SJSA1 (cell line): ENCODE results near the gene NCF2. TPM values are rescaled to one million over a fixed set of nuclear protein-coding genes. Genes with fewer than 3 reads are reported as not detected.

Experiments
- DNase-seq, 2 experiments: peaks; one replicate each; pipeline ENCODE4 v3.0.0-alpha.2; 2015 to 2020; ENCODE audit warnings: low spot score in 2 of 2, low read depth in 1 of 2
- H3K27ac ChIP-seq: fragments of 250-450 bp; sonication (Bioruptor Pico); 2 replicates; pipeline ENCODE4 v1.5.1; 2020; ENCODE audit warnings: mild to moderate bottlenecking, moderate library complexity
- H3K27me3 ChIP-seq: fragments of 250-450 bp; sonication (Bioruptor Pico); replicated peaks from 2 replicates; pipeline ENCODE4 v1.5.1; 2020; ENCODE audit warnings: mild to moderate bottlenecking, moderate library complexity
- H3K36me3 ChIP-seq: fragments of 250-450 bp; sonication (Bioruptor Pico); 2 replicates; pipeline ENCODE4 v1.5.1; 2020; ENCODE audit warnings: mild to moderate bottlenecking
- H3K4me1 ChIP-seq: fragments of 250-450 bp; sonication (Bioruptor Pico); replicated peaks from 2 replicates; pipeline ENCODE4 v1.6.1; 2021; ENCODE audit warnings: mild to moderate bottlenecking
- H3K4me3 ChIP-seq: fragments of 250-450 bp; sonication (Bioruptor Pico); 2 replicates; pipeline ENCODE4 v1.5.1; 2020; ENCODE audit warnings: mild to moderate bottlenecking
- H3K9me3 ChIP-seq: fragments of 250-450 bp; sonication (Bioruptor Pico); replicated peaks from 2 replicates; pipeline ENCODE4 v1.5.1; 2020; ENCODE audit warnings: mild to moderate bottlenecking
- total RNA-seq: library from RNA; depleted of rRNA; stranded (reverse); fragments of >200 nt; shearing (Covaris generic); gene quantifications from 2 replicates; pipeline ENCODE4 v1.2.3, GENCODE V29; 2014

NCF2 gene
- total RNA-seq, 1 experiment from 2014 or later, result 0.24 TPM

- Histone ChIP-seq H3K9me3 (no peaks in the 10 kb centered on the region), H3K4me3 (no peak overlapping the region), H3K4me1 (no peaks in the 10 kb centered on the region), H3K36me3 (peaks cover 82% of the 10 kb centered on the region), H3K27me3 (no peaks in the 10 kb centered on the region), H3K27ac (no peak overlapping the region)
- no peak for DNase-seq
Measured at GRCh38 chr1:183550915-183551314, 39.3 kb downstream of the NCF2 start.

GRCh38 chr1:183548116-183548515 is 42.1 kb downstream of the NCF2 start:
- H3K4me3 ChIP-seq, result no peak overlapping the region
- peaks cover 88% of the 10 kb centered on the region for H3K36me3 ChIP-seq
- H3K27me3 ChIP-seq, result no peaks in the 10 kb centered on the region
- H3K4me1 ChIP-seq, result no peaks in the 10 kb centered on the region
- no peak for DNase-seq
- no peaks in the 10 kb centered on the region for H3K9me3 ChIP-seq
- no peak overlapping the region for H3K27ac ChIP-seq

DNA sequence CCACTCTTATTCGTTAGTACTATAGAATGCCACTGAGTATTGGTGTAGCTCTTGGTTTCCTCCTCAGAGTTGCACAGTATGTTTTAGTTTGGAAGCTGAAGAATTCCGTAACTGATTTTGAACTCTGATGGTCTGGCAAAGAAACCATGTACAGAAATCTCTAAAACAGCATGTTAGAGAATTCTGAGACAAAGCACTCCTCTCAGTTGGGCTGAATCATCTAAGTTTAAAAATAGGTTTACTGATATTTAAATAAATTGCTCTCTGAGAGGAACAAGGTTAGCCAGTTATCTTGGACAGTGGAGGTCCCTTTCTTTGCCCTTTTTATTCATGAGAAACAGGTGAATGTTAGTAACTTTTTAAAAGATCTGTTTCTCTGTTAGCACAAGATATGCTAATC is 43.8 kb downstream of the NCF2 start:
- Histone ChIP-seq H3K4me1 (no peaks in the 10 kb centered on the region), H3K36me3 (peaks cover 83% of the 10 kb centered on the region), H3K4me3 (no peak overlapping the region), H3K27me3 (no peaks in the 10 kb centered on the region), H3K27ac (no peak overlapping the region), H3K9me3 (no peaks in the 10 kb centered on the region)
- no peak for DNase-seq

- Histone ChIP-seq H3K9me3 (no peaks in the 10 kb centered on the region), H3K36me3 (peaks cover 81% of the 10 kb centered on the region), H3K27ac (no peak overlapping the region), H3K4me1 (no peaks in the 10 kb centered on the region), H3K4me3 (no peak overlapping the region), H3K27me3 (no peaks in the 10 kb centered on the region)
- DNase-seq, result no peak
Measured at GRCh38 chr1:183544598-183545297, 45.5 kb downstream of the NCF2 start.

- Histone ChIP-seq H3K27ac (no peak overlapping the region), H3K27me3 (no peaks in the 10 kb centered on the region), H3K4me3 (no peak overlapping the region), H3K4me1 (no peaks in the 10 kb centered on the region), H3K36me3 (peaks cover 81% of the 10 kb centered on the region), H3K9me3 (no peaks in the 10 kb centered on the region)
- peak in 1 of 2 experiments; percentile 48 for DNase-seq
Measured at GRCh38 chr1:183543619-183544204, 46.5 kb downstream of the NCF2 start.

DNA sequence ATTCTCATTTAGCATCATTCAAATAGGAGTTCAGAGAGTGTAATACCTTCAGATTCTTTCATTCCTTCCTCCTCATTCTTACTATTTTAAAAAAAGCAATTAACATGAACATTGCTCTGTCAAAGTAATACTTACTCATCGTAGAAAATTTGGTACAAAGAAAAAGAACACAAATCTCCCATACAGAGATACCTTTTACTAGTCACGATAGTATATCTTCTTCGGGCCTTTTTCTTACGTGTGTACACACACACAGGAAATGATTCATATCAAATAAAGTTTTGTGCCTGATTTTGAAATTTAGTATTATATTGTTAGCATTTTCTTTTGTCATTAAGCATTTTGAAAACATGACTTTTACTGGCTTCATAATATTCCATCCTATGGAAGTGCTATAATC is 52.9 kb downstream of the NCF2 start:
- Histone ChIP-seq H3K4me1 (peaks cover 14% of the 10 kb centered on the region), H3K27ac (no peak overlapping the region), H3K4me3 (no peak overlapping the region), H3K27me3 (no peaks in the 10 kb centered on the region), H3K36me3 (peaks cover 65% of the 10 kb centered on the region), H3K9me3 (no peaks in the 10 kb centered on the region)
- no peak for DNase-seq

GRCh38 chr1:183533617-183534174 is 56.6 kb downstream of the NCF2 start:
- no peak overlapping the region for H3K27ac ChIP-seq
- no peak overlapping the region for H3K4me3 ChIP-seq
- peaks cover 14% of the 10 kb centered on the region for H3K4me1 ChIP-seq
- H3K36me3 ChIP-seq, result peaks cover 55% of the 10 kb centered on the region
- H3K9me3 ChIP-seq, result no peaks in the 10 kb centered on the region
- H3K27me3 ChIP-seq, result no peaks in the 10 kb centered on the region
- DNase-seq, result peak in 1 of 2 experiments; percentile 29

DNA sequence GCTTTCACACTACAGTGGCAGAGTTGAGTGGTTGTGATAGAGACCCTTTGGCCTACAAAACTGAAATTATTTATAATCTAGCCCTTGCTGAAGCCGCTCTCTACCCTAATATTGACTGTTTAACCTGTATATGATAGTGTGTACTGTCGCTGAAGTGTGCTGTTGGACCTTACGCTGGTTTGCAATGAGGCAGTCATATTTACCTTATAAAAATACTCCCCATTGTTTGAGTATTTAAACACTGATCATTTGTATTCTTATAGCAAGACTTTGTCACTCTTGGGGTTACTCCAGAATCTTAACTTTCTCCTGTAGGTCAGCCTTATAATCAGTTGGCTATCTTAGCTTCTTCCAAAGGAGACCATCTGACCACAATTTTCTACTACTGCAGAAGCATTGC is 61.7 kb downstream of the NCF2 start:
- Histone ChIP-seq H3K4me1 (peaks cover 5% of the 10 kb centered on the region), H3K27me3 (no peaks in the 10 kb centered on the region), H3K9me3 (no peaks in the 10 kb centered on the region), H3K36me3 (peaks cover 61% of the 10 kb centered on the region), H3K4me3 (no peak overlapping the region), H3K27ac (no peak overlapping the region)
- DNase-seq, result no peak

GRCh38 chr1:183522104-183522503 is 68.2 kb downstream of the NCF2 start:
- peaks cover 47% of the 10 kb centered on the region for H3K36me3 ChIP-seq
- no peak overlapping the region for H3K4me3 ChIP-seq
- DNase-seq, result no peak
- H3K4me1 ChIP-seq, result no peaks in the 10 kb centered on the region
- no peak overlapping the region for H3K27ac ChIP-seq
- H3K27me3 ChIP-seq, result no peaks in the 10 kb centered on the region
- no peaks in the 10 kb centered on the region for H3K9me3 ChIP-seq

DNA sequence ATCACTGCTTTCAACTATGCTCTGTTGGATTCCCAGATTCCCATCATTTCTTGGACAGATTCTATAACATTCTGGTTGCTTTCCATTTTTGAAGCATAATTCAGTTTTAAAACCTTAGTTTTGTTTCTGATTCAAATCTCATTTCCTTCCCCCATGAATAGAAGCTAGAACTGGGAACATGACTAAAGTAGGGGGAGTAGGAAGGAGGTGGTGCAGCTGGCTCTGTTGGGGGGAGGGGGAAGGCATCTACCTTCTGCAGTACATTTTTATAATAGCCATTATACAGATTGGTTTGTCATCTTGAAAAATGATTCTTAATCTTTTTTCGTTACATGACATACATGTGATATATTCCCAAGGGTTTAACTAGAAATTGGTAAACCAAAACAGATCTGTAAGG is 69.9 kb downstream of the NCF2 start:
- Histone ChIP-seq H3K27me3 (no peaks in the 10 kb centered on the region), H3K4me1 (peaks cover 5% of the 10 kb centered on the region), H3K36me3 (peaks cover 49% of the 10 kb centered on the region), H3K27ac (no peak overlapping the region), H3K9me3 (no peaks in the 10 kb centered on the region), H3K4me3 (no peak overlapping the region)
- no peak for DNase-seq

- Histone ChIP-seq H3K4me3 (no peak overlapping the region), H3K4me1 (peaks cover 18% of the 10 kb centered on the region), H3K36me3 (peaks cover 36% of the 10 kb centered on the region), H3K27ac (no peak overlapping the region), H3K27me3 (no peaks in the 10 kb centered on the region), H3K9me3 (no peaks in the 10 kb centered on the region)
- DNase-seq, result no peak
Measured at GRCh38 chr1:183517401-183517800, 72.9 kb downstream of the NCF2 start.

DNA sequence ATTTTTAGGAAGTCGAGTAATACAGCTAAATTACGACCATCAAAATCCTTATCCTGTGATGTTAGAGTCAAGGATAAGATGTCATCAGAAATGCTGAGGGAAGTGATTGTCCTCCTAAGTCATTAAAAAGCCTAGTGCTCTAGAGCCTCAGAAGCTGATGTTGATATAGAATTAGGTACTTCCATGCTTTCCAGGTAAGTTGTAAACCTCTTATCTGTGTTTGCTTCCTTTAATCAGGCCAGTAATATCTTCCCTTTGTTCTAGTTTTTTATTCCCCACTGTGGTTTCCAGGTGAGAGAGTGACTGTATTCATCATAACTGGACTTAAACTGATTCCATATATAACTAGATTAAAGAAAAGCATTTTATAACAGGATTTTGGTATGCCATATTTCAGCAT is 73.5 kb downstream of the NCF2 start:
- H3K36me3 ChIP-seq, result peaks cover 30% of the 10 kb centered on the region
- no peaks in the 10 kb centered on the region for H3K27me3 ChIP-seq
- no peak for DNase-seq
- no peaks in the 10 kb centered on the region for H3K9me3 ChIP-seq
- no peak overlapping the region for H3K27ac ChIP-seq
- H3K4me1 ChIP-seq, result peaks cover 18% of the 10 kb centered on the region
- no peak overlapping the region for H3K4me3 ChIP-seq

GRCh38 chr1:183515002-183515689 is 75.1 kb downstream of the NCF2 start:
- no peaks in the 10 kb centered on the region for H3K27me3 ChIP-seq
- H3K27ac ChIP-seq, result peak overlapping the region; percentile 64
- peaks cover 18% of the 10 kb centered on the region for H3K4me1 ChIP-seq
- DNase-seq, result peak in 1 of 2 experiments; percentile 56
- H3K36me3 ChIP-seq, result peaks cover 25% of the 10 kb centered on the region
- no peak overlapping the region for H3K4me3 ChIP-seq
- H3K9me3 ChIP-seq, result no peaks in the 10 kb centered on the region

GRCh38 chr1:183514235-183514634 is 76.0 kb downstream of the NCF2 start:
- Histone ChIP-seq H3K27me3 (no peaks in the 10 kb centered on the region), H3K27ac (peak overlapping the region; percentile 64), H3K9me3 (no peaks in the 10 kb centered on the region), H3K4me1 (peaks cover 18% of the 10 kb centered on the region), H3K36me3 (peaks cover 25% of the 10 kb centered on the region), H3K4me3 (no peak overlapping the region)
- peak in 1 of 2 experiments; percentile 1 for DNase-seq
